HL-60 (cell line): ENCODE results near the gene TOX3.

ENCODE experiments used
- DNase-seq, 2 experiments: peaks; one replicate each; pipeline ENCODE4 v3.0.0-alpha.2; 2010 to 2020; ENCODE audit warnings: low read depth in 1 of 2, low spot score in 1 of 2
- H3K27ac ChIP-seq: fragments of 250-450 bp; sonication (Bioruptor Pico); replicated peaks from 2 replicates; pipeline ENCODE4 v1.5.1; 2020; ENCODE audit warnings: mild to moderate bottlenecking, moderate library complexity
- H3K27me3 ChIP-seq: fragments of 250-450 bp; sonication (Bioruptor Pico); 2 replicates; pipeline ENCODE4 v1.5.1; 2021; ENCODE audit warnings: mild to moderate bottlenecking, moderate library complexity; ENCODE audit not compliant: insufficient read depth, poor library complexity, severe bottlenecking
- H3K4me3 ChIP-seq: replicated peaks from 2 replicates; pipeline ENCODE4 v1.5.1; 2011; ENCODE audit warnings: mild to moderate bottlenecking, control low read depth, low read length; ENCODE audit not compliant: insufficient read depth
- CTCF ChIP-seq: IDR thresholded peaks from one replicate; pipeline ENCODE4 v1.5.1; 2011; ENCODE audit warnings: low read length, control low read depth, inconsistent platforms; ENCODE audit not compliant: insufficient read depth
- GABPA ChIP-seq: IDR thresholded peaks from 2 replicates; pipeline ENCODE4 v1.6.1; 2012; ENCODE audit warnings: low read depth
- POLR2AphosphoS5 ChIP-seq: IDR thresholded peaks from 2 replicates; pipeline ENCODE4 v1.6.1; 2012; ENCODE audit warnings: low read depth
- REST ChIP-seq: IDR thresholded peaks from 2 replicates; pipeline ENCODE4 v1.6.1; 2012; ENCODE audit warnings: low read depth; ENCODE audit not compliant: insufficient replicate concordance
- SPI1 ChIP-seq: IDR thresholded peaks from 2 replicates; pipeline ENCODE4 v1.6.1; 2012; ENCODE audit warnings: low read depth, mild to moderate bottlenecking, borderline replicate concordance

TOX3 gene

DNA sequence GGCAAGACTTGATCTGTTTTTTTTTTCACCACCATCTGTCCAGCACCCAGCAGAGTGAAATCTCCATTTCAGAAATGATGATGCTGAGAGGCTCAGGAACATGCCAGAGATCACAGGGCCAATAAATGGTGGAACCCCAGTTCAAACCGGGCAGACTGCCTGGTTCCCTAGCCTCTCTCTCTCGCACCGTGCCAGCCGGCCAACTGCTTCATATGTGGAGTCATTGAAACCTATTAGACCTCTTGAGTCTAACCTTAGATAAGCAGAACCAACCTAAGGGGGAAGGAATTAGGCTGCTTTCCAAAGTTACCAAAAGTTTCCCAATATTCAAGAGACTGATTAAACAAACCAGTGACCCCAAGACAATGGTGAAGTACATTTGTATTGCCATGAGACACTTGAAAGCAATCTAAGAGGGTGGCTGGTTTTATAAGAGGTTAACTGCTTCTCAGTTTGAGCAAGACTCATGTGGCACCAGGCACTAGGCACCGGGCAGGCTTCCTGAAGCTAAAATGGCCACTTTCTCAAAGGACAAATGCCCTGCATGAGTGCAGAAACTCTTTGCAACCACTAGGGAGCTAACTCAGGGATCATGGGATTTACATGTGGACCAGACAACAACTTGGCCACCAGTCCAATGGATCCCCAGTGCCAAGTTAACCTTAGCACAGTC is 18.4 kb downstream of the TOX3 start:
- no peak for DNase-seq
- no peaks in the 10 kb centered on the region for H3K27me3 ChIP-seq
- no peak overlapping the region for H3K4me3 ChIP-seq
- H3K27ac ChIP-seq, result no peak overlapping the region
- no peak for TF ChIP-seq CTCF
- TF ChIP-seq GABPA, result no peak
- TF ChIP-seq SPI1, result no peak
- no peak for TF ChIP-seq POLR2AphosphoS5
- TF ChIP-seq REST, result no peak

GRCh38 chr16:52526830-52527229 is 20.1 kb downstream of the TOX3 start:
- H3K4me3 ChIP-seq, result no peak overlapping the region
- no peak for TF ChIP-seq REST
- TF ChIP-seq SPI1, result no peak
- TF ChIP-seq GABPA, result no peak
- H3K27me3 ChIP-seq, result no peaks in the 10 kb centered on the region
- no peak for DNase-seq
- no peak overlapping the region for H3K27ac ChIP-seq

DNA sequence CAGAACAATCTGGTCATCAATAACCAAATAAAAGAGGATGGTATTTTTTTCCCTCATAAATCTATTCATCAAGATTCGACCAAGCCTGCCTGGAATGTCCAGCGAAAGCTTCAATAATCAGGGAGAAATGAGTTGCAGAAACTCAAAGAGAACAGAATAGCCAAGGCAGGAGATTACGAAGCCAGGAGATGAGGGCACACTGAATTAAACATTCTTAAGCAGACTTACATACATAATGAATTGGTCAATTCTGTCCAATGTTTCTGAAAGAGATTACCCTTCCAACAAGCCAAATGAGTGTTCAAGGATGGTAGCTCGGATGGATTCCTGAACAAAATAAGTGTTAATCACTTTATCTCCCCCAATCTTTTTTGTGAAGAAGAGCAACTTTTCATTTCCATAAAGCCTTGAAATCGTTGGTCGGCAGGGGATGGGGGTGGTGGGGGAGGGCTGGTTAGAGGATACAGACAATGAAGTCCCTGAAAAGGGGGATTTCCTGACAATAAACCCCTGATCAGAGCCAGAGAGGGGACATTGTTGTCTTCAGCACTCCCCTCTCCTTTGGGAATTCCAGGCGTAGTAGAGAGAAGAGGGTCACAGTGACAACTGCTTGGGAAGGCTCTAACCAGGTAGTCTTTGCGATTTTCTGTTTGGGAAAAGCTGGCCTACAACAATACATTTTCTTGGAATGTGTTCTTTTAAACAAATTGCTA is 20.7 kb downstream of the TOX3 start:
- Histone ChIP-seq H3K4me3 (no peak overlapping the region), H3K27ac (no peak overlapping the region)
- no peak for TF ChIP-seq GABPA
- TF ChIP-seq REST, result no peak
- TF ChIP-seq SPI1, result no peak
- TF ChIP-seq CTCF, result no peak
- no peak for TF ChIP-seq POLR2AphosphoS5

More for the DNA sequence above, 20.7 kb downstream of the TOX3 start:
- no peak for DNase-seq
- H3K27me3 ChIP-seq, result no peaks in the 10 kb centered on the region
